ENCODE data around the gene INPP5A.

GRCh38 chr10:132745511-132745910, 207.9 kb downstream of the INPP5A start:
- no peak for TF ChIP-seq CTCF (IDR thresholded peaks at IDR 0.05; ENCODE audit: low read length)
- no peak for TF ChIP-seq EZH2 (optimal IDR thresholded peaks at IDR 0.05; ENCODE audit: low read depth, low read length)
- no peak for TF ChIP-seq EZH2phosphoT487 (IDR thresholded peaks at IDR 0.05; ENCODE audit: low read length)
